Smooth muscle cell (in vitro differentiated cells): ENCODE measurements around the gene SCLY. TPM values are rescaled to one million over a fixed set of nuclear protein-coding genes. Genes with fewer than 3 reads are reported as not detected.

Experiments
- DNase-seq: peaks from one replicate; lab custom pipeline; 2025; ENCODE audit not compliant: unreplicated experiment; lab: John Stamatoyannopoulos, UW
- H2AFZ ChIP-seq: fragments of 200-600 bp; sonication (generic); 2 replicates; pipeline ENCODE4 v1.6.0; 2016; ENCODE audit warnings: antibody characterized with exemption, low read depth, mild to moderate bottlenecking
- H3F3A ChIP-seq: fragments of 200-600 bp; sonication (generic); 2 replicates; pipeline ENCODE4 v1.6.0; 2017; ENCODE audit warnings: antibody characterized with exemption, low read depth
- H3K27ac ChIP-seq: fragments of 200-600 bp; sonication (generic); 2 replicates; pipeline ENCODE4 v1.5.1; 2016; ENCODE audit warnings: low read depth, mild to moderate bottlenecking
- H3K27me3 ChIP-seq: fragments of 200-600 bp; sonication (generic); 2 replicates; pipeline ENCODE4 v1.6.1; 2016; ENCODE audit warnings: low read depth, mild to moderate bottlenecking
- H3K36me3 ChIP-seq: fragments of 200-600 bp; sonication (generic); 2 replicates; pipeline ENCODE4 v1.5.1; 2016; ENCODE audit warnings: low read depth
- H3K4me1 ChIP-seq: fragments of 200-600 bp; sonication (generic); 2 replicates; pipeline ENCODE4 v1.5.1; 2016; ENCODE audit warnings: low read depth
- H3K4me2 ChIP-seq: fragments of 200-600 bp; sonication (generic); 2 replicates; pipeline ENCODE4 v1.6.0; 2016; ENCODE audit warnings: mild to moderate bottlenecking
- H3K4me3 ChIP-seq: fragments of 200-600 bp; sonication (generic); 2 replicates; pipeline ENCODE4 v1.5.1; 2016; ENCODE audit warnings: mild to moderate bottlenecking
- H3K79me2 ChIP-seq: fragments of 200-600 bp; sonication (generic); 2 replicates; pipeline ENCODE4 v1.6.0; 2016; ENCODE audit warnings: low read depth, mild to moderate bottlenecking
- H3K9ac ChIP-seq: fragments of 200-600 bp; sonication (generic); 2 replicates; pipeline ENCODE4 v1.6.0; 2016; ENCODE audit warnings: low read depth
- H3K9me3 ChIP-seq: fragments of 200-600 bp; sonication (generic); replicated peaks from 2 replicates; pipeline ENCODE4 v1.5.1; 2016; ENCODE audit warnings: low read depth
- H4K20me1 ChIP-seq: fragments of 200-600 bp; sonication (generic); 2 replicates; pipeline ENCODE4 v1.6.0; 2016; ENCODE audit warnings: low read depth
- WGBS: methylation state at CpG from one replicate; pipeline ENCODE4 v1.1.7; 2016; ENCODE audit warnings: low lambda C conversion rate; 5-methylcytosine and 5-hydroxymethylcytosine counted together
- polyA plus RNA-seq: library from polyadenylated mRNA; unstranded; fragments of >200 nt; fragmentation: Nextera tagmentation; extraction: Ambion mirVana; gene quantifications from 2 replicates; pipeline ENCODE4 v1.2.1, GENCODE V29; 2016
- total RNA-seq: library from RNA; depleted of rRNA; stranded (reverse); fragments of >200 nt; gene quantifications from 2 replicates; pipeline ENCODE4 v1.2.3, GENCODE V29; 2014
- TF ChIP-seq, protein P1 (sequence below): fragments of 200-600 bp; sonication (generic); IDR thresholded peaks from 2 replicates; pipeline ENCODE4 v1.5.1; 2017; ENCODE audit warnings: borderline replicate concordance, mild to moderate bottlenecking, antibody characterized with exemption; ENCODE audit not compliant: insufficient read depth, poor library complexity, severe bottlenecking

Gene SCLY
- total and polyA plus RNA-seq, 2 experiments from 2014 or later, result 7.6 to 12.9 TPM

DNA sequence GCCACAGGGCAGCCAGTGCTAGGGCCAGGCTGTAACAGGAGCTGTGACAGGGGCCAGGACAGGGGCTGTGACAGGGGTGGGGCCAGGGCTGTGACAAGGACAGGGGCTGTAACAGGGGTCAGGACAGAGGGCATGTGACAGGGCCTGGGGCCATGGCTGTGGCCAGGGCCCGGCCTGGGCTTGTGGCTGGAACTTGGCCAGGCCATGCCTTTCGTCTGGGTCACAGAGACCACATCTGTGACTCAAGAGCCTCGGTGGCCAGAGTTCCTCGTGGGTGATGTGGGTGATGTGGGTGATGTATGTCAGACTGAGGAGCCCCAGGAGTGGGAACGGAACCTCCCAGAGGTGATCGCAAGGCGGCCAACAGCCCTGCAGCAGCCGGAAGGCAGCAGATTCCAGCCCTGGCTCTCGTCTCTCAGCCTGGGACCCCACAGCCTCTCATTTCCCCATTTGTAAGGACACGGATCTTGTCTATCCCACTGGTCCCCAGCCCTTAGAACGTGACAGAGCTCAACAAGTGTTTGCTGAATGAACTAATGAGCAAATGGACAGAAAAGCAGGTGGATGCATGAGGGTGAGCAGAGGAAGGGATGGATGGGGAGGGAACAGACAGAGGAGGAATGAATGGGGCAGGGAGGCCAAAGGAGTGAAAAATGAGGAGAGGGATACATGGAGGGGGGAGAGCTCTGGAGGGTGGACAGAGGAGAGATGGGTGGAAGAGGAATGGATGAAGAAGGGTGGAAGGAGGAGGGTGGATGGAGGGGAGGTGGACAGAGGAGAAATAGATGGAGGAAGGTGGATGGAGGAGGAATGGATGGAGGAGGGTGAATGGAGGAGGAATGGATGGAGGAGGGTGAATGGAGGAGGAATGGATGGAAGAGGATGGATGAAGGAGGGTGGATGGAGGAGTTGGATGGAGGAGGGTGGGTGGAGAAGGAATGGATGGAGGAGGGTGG, 56.7 kb downstream of the SCLY start:
- no peak overlapping the region for H3K27ac ChIP-seq
- no peaks in the 10 kb centered on the region for H3F3A ChIP-seq
- H3K4me2 ChIP-seq, result no peak overlapping the region
- no peaks in the 10 kb centered on the region for H3K79me2 ChIP-seq
- peaks cover 16% of the 10 kb centered on the region for H3K27me3 ChIP-seq
- H2AFZ ChIP-seq, result no peak overlapping the region
- H3K36me3 ChIP-seq, result no peaks in the 10 kb centered on the region
- H3K9me3 ChIP-seq, result peaks cover under 1% of the 10 kb centered on the region
- no peaks in the 10 kb centered on the region for H4K20me1 ChIP-seq
- TF ChIP-seq, protein P1, sequence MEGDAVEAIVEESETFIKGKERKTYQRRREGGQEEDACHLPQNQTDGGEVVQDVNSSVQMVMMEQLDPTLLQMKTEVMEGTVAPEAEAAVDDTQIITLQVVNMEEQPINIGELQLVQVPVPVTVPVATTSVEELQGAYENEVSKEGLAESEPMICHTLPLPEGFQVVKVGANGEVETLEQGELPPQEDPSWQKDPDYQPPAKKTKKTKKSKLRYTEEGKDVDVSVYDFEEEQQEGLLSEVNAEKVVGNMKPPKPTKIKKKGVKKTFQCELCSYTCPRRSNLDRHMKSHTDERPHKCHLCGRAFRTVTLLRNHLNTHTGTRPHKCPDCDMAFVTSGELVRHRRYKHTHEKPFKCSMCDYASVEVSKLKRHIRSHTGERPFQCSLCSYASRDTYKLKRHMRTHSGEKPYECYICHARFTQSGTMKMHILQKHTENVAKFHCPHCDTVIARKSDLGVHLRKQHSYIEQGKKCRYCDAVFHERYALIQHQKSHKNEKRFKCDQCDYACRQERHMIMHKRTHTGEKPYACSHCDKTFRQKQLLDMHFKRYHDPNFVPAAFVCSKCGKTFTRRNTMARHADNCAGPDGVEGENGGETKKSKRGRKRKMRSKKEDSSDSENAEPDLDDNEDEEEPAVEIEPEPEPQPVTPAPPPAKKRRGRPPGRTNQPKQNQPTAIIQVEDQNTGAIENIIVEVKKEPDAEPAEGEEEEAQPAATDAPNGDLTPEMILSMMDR, result no peak
- H3K4me3 ChIP-seq, result no peak overlapping the region
- WGBS, result 61% methylated on average over 11 of the region's 11 CpGs
- no peaks in the 10 kb centered on the region for H3K4me1 ChIP-seq
- DNase-seq, result no peak
- no peak overlapping the region for H3K9ac ChIP-seq

DNA sequence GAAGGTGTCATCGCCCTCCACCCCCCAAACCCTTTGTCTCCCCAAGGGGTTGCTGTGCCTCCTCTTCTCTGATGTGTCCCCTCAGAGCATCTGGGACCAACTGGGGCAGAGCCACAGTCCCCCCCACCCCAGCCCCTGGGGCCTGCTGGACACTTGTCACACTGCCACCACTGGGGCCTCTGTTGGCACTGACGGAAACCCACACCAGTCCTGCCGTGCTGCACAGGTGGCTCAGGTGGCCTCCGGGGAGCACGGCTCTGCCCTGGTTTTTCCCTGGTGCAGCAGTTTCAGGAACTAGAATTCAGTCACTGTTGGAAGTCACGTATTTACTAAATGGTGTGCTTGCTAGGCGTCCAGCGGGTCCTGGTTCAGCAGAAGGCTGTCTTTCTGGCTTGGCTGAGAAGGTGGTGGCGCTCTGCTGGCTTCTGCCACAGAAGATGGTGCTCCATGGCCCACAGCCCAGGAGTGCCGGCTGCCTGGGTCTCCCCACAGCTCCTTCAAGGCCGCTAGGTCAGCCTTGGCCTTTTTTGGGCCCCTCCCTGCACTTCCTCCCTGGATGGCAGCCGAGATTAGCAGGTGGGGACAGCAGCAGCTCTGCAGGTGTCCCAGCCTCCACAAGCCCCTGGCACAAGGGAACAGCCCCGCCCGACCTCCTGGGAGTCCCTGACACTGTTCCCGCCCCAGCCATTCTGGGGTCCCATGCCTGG, 59.1 kb downstream of the SCLY start:
- Histone ChIP-seq H4K20me1 (no peaks in the 10 kb centered on the region), H3F3A (no peaks in the 10 kb centered on the region), H3K9ac (no peak overlapping the region), H3K4me1 (no peaks in the 10 kb centered on the region), H3K4me3 (no peak overlapping the region), H3K36me3 (no peaks in the 10 kb centered on the region), H3K4me2 (no peak overlapping the region), H3K27me3 (peaks cover 16% of the 10 kb centered on the region), H3K9me3 (no peaks in the 10 kb centered on the region), H3K79me2 (no peaks in the 10 kb centered on the region), H2AFZ (no peak overlapping the region), H3K27ac (no peak overlapping the region)
- DNase-seq, result no peak
- TF ChIP-seq, protein P1, result no peak
- WGBS, result 87% methylated on average over 15 of the region's 15 CpGs

DNA sequence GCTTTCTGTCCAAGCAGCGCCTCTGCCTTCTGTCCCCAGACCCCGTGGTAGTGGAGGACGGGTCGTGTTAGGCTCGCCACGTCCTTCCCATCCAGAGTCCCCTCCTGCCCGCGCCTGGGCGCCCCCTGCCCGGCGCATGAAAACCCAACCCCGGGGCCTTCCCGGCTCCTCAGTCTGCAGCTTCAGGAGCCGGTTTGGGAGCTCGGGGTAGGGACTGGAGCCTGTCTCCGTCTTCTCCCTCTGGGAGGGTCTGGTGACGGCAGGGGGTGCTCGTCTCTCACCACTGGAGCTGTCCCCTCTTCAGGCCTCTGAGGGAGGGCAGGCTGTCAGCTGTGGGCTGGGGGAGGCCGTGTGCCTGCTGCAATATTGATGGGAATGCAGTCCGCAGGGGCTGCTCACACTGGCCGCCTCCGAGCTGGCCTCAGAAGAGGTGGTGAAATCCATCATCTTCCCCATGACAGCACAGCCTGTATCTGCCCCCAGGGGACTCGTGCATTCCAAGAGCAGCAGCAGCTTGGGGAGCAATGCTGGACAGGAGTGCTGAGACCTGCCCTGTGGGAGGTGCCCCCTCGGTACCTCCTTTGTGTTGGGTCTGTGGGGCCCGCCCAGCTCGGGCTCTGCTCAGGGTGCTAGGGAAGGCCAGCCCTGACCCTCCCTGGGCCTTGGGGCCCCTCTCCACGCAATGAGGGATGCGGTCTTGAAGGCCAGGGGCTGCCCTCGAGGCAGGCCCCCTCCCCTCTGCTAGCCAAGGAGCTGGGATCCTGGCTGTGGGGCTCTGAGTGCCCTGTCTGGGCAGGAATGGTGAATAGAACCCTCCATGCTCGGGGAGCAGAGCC, 59.9 kb downstream of the SCLY start:
- WGBS, result 62% methylated on average over 27 of the region's 30 CpGs

More for the DNA sequence above, 59.9 kb downstream of the SCLY start:
- Histone ChIP-seq H3K9ac (no peak overlapping the region), H3K9me3 (no peaks in the 10 kb centered on the region), H4K20me1 (no peaks in the 10 kb centered on the region), H3K27me3 (peaks cover 16% of the 10 kb centered on the region), H3K4me2 (no peak overlapping the region), H2AFZ (no peak overlapping the region), H3K36me3 (no peaks in the 10 kb centered on the region), H3K4me3 (no peak overlapping the region), H3K27ac (no peak overlapping the region), H3K79me2 (no peaks in the 10 kb centered on the region), H3K4me1 (no peaks in the 10 kb centered on the region), H3F3A (no peaks in the 10 kb centered on the region)
- DNase-seq, result no peak
- TF ChIP-seq, protein P1, result no peak
